Hepatic stellate cell (primary cell): ENCODE data around the gene SRRM4.
"Not testable (repeated sequence)": the region's sequence is repeated elsewhere in the genome, so short reads cannot be mapped to it uniquely, and the experiment has no call there.

Source experiments
- DNase-seq: peaks from one replicate; pipeline ENCODE4 v3.0.0; 2011; ENCODE audit warnings: low spot score

The SRRM4 gene

GRCh38 chr12:119071638-119072231, 90.4 kb downstream of the SRRM4 start:
- no peak for DNase-seq

- DNase-seq = no peak
Measured at GRCh38 chr12:119072440-119072839, 91.1 kb downstream of the SRRM4 start.

- DNase-seq = no peak
Measured at GRCh38 chr12:119075222-119075787, 94.0 kb downstream of the SRRM4 start.

GRCh38 chr12:119075918-119076317, 94.6 kb downstream of the SRRM4 start:
- no peak for DNase-seq

- no peak for DNase-seq
Measured at GRCh38 chr12:119079530-119079929, 98.2 kb downstream of the SRRM4 start.

GRCh38 chr12:119082016-119082415, 100.7 kb downstream of the SRRM4 start:
- no peak for DNase-seq

- DNase-seq = no peak
Measured at GRCh38 chr12:119082496-119082895, 101.2 kb downstream of the SRRM4 start.

- no peak for DNase-seq
Measured at GRCh38 chr12:119088685-119089379, 107.5 kb downstream of the SRRM4 start.

- no peak for DNase-seq
Measured at GRCh38 chr12:119089380-119090013, 108.2 kb downstream of the SRRM4 start.

GRCh38 chr12:119090276-119090675, 108.9 kb downstream of the SRRM4 start:
- DNase-seq = no peak

- DNase-seq = no peak
Measured at GRCh38 chr12:119090865-119091264, 109.5 kb downstream of the SRRM4 start.

- no peak for DNase-seq
Measured at GRCh38 chr12:119096429-119097202, 115.3 kb downstream of the SRRM4 start.

- no peak for DNase-seq
Measured at GRCh38 chr12:119100933-119101332, 119.6 kb downstream of the SRRM4 start.

- DNase-seq = no peak
Measured at GRCh38 chr12:119102274-119102673, 120.9 kb downstream of the SRRM4 start.

- no peak for DNase-seq
Measured at GRCh38 chr12:119102714-119103113, 121.4 kb downstream of the SRRM4 start.

- DNase-seq = not testable (repeated sequence)
Measured at GRCh38 chr12:119104969-119105368, 123.6 kb downstream of the SRRM4 start.

GRCh38 chr12:119113496-119113986, 132.2 kb downstream of the SRRM4 start:
- DNase-seq = no peak

GRCh38 chr12:119114294-119114693, 133.0 kb downstream of the SRRM4 start:
- no peak for DNase-seq

- DNase-seq = peak; percentile 56
Measured at GRCh38 chr12:119115296-119115905, 134.1 kb downstream of the SRRM4 start.

GRCh38 chr12:119117936-119118335, 136.6 kb downstream of the SRRM4 start:
- DNase-seq = no peak

- no peak for DNase-seq
Measured at GRCh38 chr12:119118625-119119024, 137.3 kb downstream of the SRRM4 start.

- no peak for DNase-seq
Measured at GRCh38 chr12:119122047-119122446, 140.7 kb downstream of the SRRM4 start.
